LNCAP (cell line): ENCODE measurements around the gene RGMA.

Experiments
- TF ChIP-seq, protein P1 (sequence below): fragments of 450-650 bp; IDR thresholded peaks from 2 replicates; pipeline ENCODE4 v1.5.1; 2017; ENCODE audit warnings: mild to moderate bottlenecking

RGMA gene

DNA sequence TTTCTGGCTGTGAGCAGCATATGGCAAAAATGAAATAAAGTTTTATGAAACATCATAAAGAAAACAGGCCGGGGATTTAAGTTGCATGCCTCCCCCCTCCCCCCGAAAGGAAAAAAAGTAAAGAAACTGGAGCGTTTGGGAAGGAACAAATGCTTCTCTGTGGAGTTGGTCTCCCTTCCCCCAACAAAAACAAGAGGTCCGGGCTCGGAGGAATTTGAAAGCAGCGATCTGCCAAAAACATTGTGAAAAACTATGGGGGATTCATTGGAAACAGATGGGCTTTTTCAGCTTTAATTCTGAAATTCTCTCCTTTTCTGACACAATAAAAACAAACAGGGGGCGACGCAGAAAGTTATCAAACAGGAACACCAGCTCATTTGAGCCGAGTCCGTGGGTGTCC lies 17.0 kb downstream of the RGMA start:
- TF ChIP-seq, protein P1, sequence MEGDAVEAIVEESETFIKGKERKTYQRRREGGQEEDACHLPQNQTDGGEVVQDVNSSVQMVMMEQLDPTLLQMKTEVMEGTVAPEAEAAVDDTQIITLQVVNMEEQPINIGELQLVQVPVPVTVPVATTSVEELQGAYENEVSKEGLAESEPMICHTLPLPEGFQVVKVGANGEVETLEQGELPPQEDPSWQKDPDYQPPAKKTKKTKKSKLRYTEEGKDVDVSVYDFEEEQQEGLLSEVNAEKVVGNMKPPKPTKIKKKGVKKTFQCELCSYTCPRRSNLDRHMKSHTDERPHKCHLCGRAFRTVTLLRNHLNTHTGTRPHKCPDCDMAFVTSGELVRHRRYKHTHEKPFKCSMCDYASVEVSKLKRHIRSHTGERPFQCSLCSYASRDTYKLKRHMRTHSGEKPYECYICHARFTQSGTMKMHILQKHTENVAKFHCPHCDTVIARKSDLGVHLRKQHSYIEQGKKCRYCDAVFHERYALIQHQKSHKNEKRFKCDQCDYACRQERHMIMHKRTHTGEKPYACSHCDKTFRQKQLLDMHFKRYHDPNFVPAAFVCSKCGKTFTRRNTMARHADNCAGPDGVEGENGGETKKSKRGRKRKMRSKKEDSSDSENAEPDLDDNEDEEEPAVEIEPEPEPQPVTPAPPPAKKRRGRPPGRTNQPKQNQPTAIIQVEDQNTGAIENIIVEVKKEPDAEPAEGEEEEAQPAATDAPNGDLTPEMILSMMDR = no peak

DNA sequence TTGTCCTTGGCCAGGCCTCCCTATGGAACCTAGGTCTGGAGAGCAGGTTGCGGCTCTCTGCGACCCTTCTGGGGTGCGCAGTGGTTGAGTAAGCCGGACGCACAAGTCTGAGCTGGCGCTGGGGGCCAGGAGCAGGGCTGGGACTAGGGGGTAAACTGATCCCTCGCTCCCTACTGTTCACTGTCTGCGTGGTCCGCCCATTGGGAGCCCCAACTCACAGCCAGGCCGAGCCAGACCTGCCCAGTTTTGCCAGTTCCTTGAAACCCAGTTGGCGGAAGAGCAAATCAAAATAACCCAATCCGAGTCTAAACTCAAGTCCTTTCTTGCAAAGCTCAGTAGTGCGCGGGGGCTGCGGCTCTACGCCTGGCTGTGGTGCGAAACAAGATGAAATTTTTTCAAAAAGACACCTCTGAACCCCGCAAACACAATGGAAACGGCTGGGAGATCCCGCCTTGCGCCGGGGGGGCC lies 17.5 kb downstream of the RGMA start:
- TF ChIP-seq, protein P1 = no peak

DNA sequence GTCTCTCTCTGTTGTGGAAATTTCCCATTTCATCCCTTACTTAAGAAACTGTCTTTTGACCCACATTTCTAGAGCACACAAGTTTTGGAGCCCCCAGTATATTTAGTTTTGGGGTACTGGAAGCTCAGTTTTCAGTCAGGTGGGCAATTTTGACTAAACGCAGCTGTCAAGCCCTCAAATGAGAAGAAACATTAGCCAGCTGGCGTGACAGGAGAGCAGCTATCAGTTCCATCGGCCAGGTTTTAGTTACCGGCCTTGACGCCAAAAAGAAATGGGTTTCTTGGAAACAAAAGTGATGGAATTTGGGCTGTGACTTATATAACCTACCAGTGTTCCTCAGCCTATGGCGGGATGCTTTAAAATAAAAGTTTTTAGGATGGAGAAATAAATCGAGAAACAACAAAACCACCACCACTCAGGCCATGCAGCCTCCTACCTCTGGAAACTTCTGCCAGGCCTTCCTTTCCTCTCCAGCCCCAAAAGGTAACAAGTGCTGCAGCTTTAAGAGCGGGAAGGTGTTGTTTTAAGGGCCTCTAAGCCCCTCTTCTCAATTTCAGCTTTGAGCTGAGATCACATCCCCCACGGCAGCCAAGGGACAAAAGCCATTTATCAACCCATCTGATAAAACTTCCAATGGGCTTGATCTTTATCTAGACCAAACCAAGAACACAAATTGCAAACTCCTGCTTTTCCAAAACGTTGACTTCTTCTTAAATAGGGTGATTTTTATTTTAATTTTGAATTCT lies 18.3 kb downstream of the RGMA start:
- TF ChIP-seq, protein P1 = no peak

DNA sequence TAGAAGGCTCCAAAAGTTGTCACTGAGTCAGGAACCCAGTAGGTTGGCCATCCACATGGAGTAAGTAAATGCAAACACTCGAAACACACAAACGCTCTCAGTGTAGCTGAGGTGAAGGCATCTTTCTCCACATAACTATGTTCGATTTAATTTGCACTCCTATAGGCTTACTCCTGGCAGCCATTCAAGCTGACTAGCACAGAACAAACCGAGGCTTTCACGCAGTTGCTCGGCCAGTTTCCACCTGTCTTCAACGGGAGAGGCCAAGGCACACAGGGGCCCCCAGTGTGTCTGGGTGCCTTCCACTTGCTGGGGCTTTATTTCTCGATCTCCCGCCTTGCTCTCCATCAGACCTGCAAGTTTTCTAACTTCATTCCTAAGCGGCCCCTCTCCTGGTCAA lies 18.9 kb downstream of the RGMA start:
- TF ChIP-seq, protein P1 = no peak

DNA sequence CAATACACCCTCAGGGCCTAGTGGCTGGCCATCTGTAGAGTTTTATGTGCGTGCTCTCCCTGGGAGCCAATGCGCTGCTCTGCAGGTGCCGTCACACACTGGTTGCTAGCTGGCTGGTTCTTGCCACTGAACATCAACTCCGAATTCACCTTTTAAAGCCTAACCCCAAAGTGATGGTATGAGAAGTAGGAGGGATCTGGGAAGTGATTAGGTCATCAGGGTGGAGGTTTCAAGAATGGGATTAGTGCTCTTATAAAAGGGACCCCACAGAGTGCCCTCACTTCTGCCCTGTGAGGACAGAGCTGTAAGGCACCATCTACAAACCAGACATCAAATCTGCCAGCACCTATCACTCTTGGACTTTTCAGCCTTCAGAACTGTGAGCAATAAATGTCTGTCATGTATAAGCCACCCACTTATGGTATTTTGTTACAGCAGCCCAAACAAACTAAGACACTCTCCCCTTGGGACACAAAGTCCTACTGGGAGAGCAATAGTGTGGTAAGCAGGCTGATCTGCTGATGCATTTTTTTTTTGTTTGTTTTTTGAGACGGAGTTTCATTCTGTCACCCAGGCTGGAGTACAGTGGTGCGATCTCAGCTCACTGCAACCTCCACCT lies 20.3 kb downstream of the RGMA start:
- TF ChIP-seq, protein P1 = no peak

DNA sequence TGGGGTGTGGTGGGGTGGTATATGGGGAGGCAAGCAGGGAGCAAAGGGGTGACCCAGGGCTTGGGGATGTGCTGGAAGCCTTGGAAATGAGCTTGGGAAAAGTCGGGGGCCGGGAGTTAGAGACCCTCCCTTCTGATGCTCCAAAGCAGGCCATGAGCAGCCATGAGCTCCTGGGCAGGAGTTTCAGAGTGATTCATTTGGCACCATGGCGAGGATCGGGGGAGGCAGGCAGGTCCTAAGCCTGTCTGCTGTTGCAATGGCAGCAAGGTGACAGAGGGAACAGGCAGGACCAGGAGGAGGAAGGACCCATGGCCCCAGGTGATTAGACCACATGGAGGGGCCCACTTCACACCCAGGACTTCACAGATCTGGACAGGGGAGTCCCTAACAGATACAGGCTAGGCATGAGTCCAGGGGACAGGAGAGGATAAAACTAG lies 21.3 kb downstream of the RGMA start:
- TF ChIP-seq, protein P1 = no peak

DNA sequence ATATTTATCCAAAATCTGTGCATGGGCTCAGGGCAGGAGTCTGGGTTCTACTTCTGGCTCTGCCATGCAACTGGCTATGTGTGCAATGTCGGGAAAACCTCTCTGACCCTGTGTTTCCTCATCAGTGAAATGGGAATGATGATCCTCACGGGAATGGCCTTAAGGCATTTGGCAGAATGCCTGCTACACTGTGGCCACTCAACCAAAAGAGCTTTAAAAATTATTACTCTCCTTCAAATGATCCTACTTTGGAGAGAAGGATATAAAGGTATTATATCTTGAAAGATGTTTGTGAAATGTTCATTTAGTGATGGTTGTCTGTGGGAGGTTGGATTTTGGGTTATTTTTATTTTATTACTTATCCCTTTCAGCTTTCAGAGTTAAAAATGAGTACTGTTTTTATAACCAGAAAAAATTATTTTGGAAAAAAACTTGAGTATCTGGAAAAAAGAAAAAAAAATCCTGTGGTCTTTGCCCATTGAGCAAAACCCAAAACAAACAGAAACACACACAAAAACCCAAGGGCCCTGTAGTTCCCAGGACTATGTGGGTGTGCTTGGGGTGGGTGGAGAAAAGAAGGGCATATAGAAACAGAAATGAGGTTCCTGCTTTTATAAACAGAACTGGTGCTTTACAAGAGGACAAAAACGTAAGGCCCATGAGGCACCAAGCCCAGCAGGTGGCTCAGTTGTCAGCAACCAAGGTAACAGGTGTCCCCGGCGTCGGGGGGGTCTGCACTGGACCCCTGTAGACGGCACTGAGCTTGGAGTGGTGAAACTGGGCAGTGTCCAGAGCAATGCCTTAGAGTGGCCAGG lies 22.0 kb downstream of the RGMA start:
- TF ChIP-seq, protein P1 = no peak
